GM12878 (cell line): Measurements from ENCODE around the gene VWA8. TPM values are rescaled to one million over a fixed set of nuclear protein-coding genes. Genes with fewer than 3 reads are reported as not detected.

Source experiments
- ATAC-seq: fragments of 200-7000 bp; cut with Tn5 transposase; 3 replicates; pipeline ENCODE4 v1.9.1; 2020; ENCODE audit warnings: mild to moderate bottlenecking, moderate library complexity
- BruUV-seq: library from RNA; stranded (reverse); fragments of 400-500 nt; replicated peaks from 2 replicates; lab custom pipeline; 2021; lab: Mats Ljungman, UMichigan
- CTCF ChIA-PET: fragments of 300-600 bp; sonication (Branson Sonifier 250); formaldehyde crosslinking; extraction: SDS; loops from one replicate; lab custom pipeline; 2021; ENCODE audit warnings: inconsistent platforms; lab: Yijun Ruan, JAX
- POLR2A ChIA-PET: fragments of 350-600 bp; formaldehyde crosslinking; extraction: SDS; loops from one replicate; lab custom pipeline; 2021; ENCODE audit warnings: inconsistent platforms; lab: Charles Lee
- RAD21 ChIA-PET: fragments of 300-600 bp; sonication (Branson Sonifier 250); formaldehyde crosslinking; loops from one replicate; lab custom pipeline; 2023; ENCODE audit warnings: antibody characterized with exemption; ENCODE audit not compliant: unreplicated experiment; lab: Charles Lee
- SMC1A ChIA-PET: fragments of 300-600 bp; sonication (Branson Sonifier 250); formaldehyde crosslinking; loops from one replicate; lab custom pipeline; 2023; ENCODE audit not compliant: unreplicated experiment, uncharacterized antibody; lab: Charles Lee
- DNase-seq: peaks from one replicate; pipeline ENCODE4 v3.0.0-alpha.2; 2011; ENCODE audit warnings: low read depth, low spot score
- FAIRE-seq: peaks from 3 replicates; lab custom pipeline; 2011; peaks lifted over from hg19 to GRCh38; lab: Jason Lieb, UNC
- H2AFZ ChIP-seq: 2 replicates; pipeline ENCODE4 v1.6.0; 2011; ENCODE audit warnings: low read depth, low read length, control low read depth; ENCODE audit not compliant: control insufficient read depth
- H3K27ac ChIP-seq: 2 replicates; pipeline ENCODE4 v1.5.1; 2011; ENCODE audit warnings: control low read depth; ENCODE audit not compliant: control insufficient read depth, insufficient read depth
- H3K27me3 ChIP-seq, 2 experiments: replicated peaks in 1 of 2; 2 replicates each; pipeline versions ENCODE4 v1.6.0 to v1.6.1; 2011; ENCODE audit warnings: low read length in 1 of 2; ENCODE audit not compliant: control insufficient read depth in 2 of 2, insufficient read depth in 2 of 2
- H3K36me3 ChIP-seq, 2 experiments: 2 replicates each; pipeline ENCODE4 v1.5.1; 2011; ENCODE audit warnings: low read length in 1 of 2; ENCODE audit not compliant: control insufficient read depth in 2 of 2, insufficient read depth in 2 of 2
- H3K4me1 ChIP-seq: 2 replicates; pipeline ENCODE4 v1.6.1; 2011; ENCODE audit warnings: mild to moderate bottlenecking, low read length, moderate library complexity, mixed read lengths; ENCODE audit not compliant: control insufficient read depth, insufficient read depth
- H3K4me2 ChIP-seq: 2 replicates; pipeline ENCODE4 v1.6.0; 2011; ENCODE audit warnings: control low read depth; ENCODE audit not compliant: control insufficient read depth, insufficient read depth
- H3K4me3 ChIP-seq: fragments of 200-600 bp; sonication (generic); 2 replicates; pipeline ENCODE4 v1.5.1; 2016
- H3K79me2 ChIP-seq: 2 replicates; pipeline ENCODE4 v1.6.0; 2011; ENCODE audit warnings: low read length; ENCODE audit not compliant: control insufficient read depth, insufficient read depth
- H3K9ac ChIP-seq: 2 replicates; pipeline ENCODE4 v1.8.0; 2011; ENCODE audit warnings: low read length, control low read depth, mixed read lengths; ENCODE audit not compliant: control insufficient read depth, insufficient read depth
- H3K9me3 ChIP-seq: replicated peaks from 3 replicates; pipeline ENCODE4 v1.5.1; 2011; ENCODE audit warnings: mild to moderate bottlenecking, low read length; ENCODE audit not compliant: control insufficient read depth, insufficient read depth
- H4K20me1 ChIP-seq: 2 replicates; pipeline ENCODE4 v1.6.0; 2011; ENCODE audit not compliant: control insufficient read depth, insufficient read depth
- ATF7 ChIP-seq: fragments of 450-650 bp; IDR thresholded peaks from 2 replicates; pipeline ENCODE4 v1.6.1; 2016; ENCODE audit warnings: low read depth, mild to moderate bottlenecking
- JUND ChIP-seq: IDR thresholded peaks from 2 replicates; pipeline ENCODE4 v1.6.1; 2012; ENCODE audit warnings: low read depth, mild to moderate bottlenecking, low read length, improper control_type of control experiment, moderate library complexity
- MYB ChIP-seq: fragments of 150-350 bp; IDR thresholded peaks from 2 replicates; pipeline ENCODE4 v1.6.1; 2014; ENCODE audit warnings: mild to moderate bottlenecking, low read depth, low read length, borderline replicate concordance
- MYC ChIP-seq: IDR thresholded peaks from 2 replicates; pipeline ENCODE4 v1.6.1; 2011; ENCODE audit warnings: mild to moderate bottlenecking, low read length, moderate library complexity, inconsistent platforms; ENCODE audit not compliant: insufficient read depth, insufficient replicate concordance, insufficient read length, severe bottlenecking
- NBN ChIP-seq: fragments of 450-650 bp; IDR thresholded peaks from 2 replicates; pipeline ENCODE4 v1.6.1; 2016
- PML ChIP-seq: IDR thresholded peaks from 2 replicates; pipeline ENCODE4 v1.6.1; 2012; ENCODE audit warnings: low read length, inconsistent platforms
- RAD51 ChIP-seq: fragments of 450-650 bp; IDR thresholded peaks from 2 replicates; pipeline ENCODE4 v1.6.1; 2016; ENCODE audit warnings: moderate library complexity, mild to moderate bottlenecking, inconsistent platforms
- SMC3 ChIP-seq: IDR thresholded peaks from 2 replicates; pipeline ENCODE4 v1.6.1; 2011; ENCODE audit warnings: low read length, improper control_type of control experiment, borderline replicate concordance
- SRF ChIP-seq, 2 experiments: IDR thresholded peaks; 2 replicates each; pipeline ENCODE4 v1.6.1; 2011; ENCODE audit warnings: low read depth in 2 of 2, low read length in 2 of 2, mild to moderate bottlenecking in 1 of 2, moderate library complexity in 1 of 2
- SUPT20H ChIP-seq: IDR thresholded peaks from 2 replicates; pipeline ENCODE4 v1.6.1; 2011; ENCODE audit warnings: low read depth, mild to moderate bottlenecking, low read length, moderate library complexity, borderline replicate concordance; ENCODE audit not compliant: control insufficient read depth
- WGBS: methylation state at CpG from one replicate; pipeline ENCODE4 v1.1.6; 2016; ENCODE audit warnings: low lambda C conversion rate; ENCODE audit not compliant: insufficient replicate concordance, insufficient coverage; ENCODE audit errors: missing lambda C conversion rate; 5-methylcytosine and 5-hydroxymethylcytosine counted together
- in situ Hi-C: fragments of 300-500 bp; cut with MboI; formaldehyde crosslinking; loops from 9 replicates; pipeline ENCODE4 v1.14.3; 2018; ENCODE audit warnings: mixed read lengths
- intact Hi-C: fragments of 100-400 bp; cut with micrococcal nuclease; formaldehyde crosslinking; loops from one replicate; pipeline ENCODE4 v1.14.2; 2022; ENCODE audit not compliant: unreplicated experiment
- polyA plus RNA-seq, 11 experiments: library from polyadenylated mRNA; depleted of rRNA in 4 of 11; unstranded in 6 of 11; stranded (reverse) in 5 of 11; fragments of >200 nt; fragmentation: Nextera tagmentation in 4 of 11; fragmentation: Illumina TruSeq in 1 of 11; extraction: Ambion mirVana in 4 of 11; extraction: Trizol in 1 of 11; gene quantifications; 1 replicate in 1 of 11; 2 replicates in 10 of 11; pipeline versions ENCODE4 v1.2.1 to v1.2.3, GENCODE V29; 2011 to 2016; ENCODE audit warnings: inconsistent platforms in 2 of 11, missing spikeins in 2 of 11, low read depth in 1 of 11
- total RNA-seq, 4 experiments: library from RNA; depleted of rRNA in 3 of 4; stranded (reverse); fragments of >200 nt in 3 of 4; fragmentation: Illumina TruSeq in 1 of 4; extraction: Trizol in 1 of 4; gene quantifications; 2 replicates each; pipeline versions ENCODE4 v1.2.1 to v1.2.3, GENCODE V29; 2013 to 2021
- TF ChIP-seq, protein P1 (sequence below): fragments of 450-650 bp; conservative IDR thresholded peaks from 2 replicates; pipeline ENCODE4 v1.6.1; 2017; ENCODE audit warnings: mild to moderate bottlenecking, moderate library complexity
- TF ChIP-seq, protein P2 (sequence below): fragments of 450-650 bp; IDR thresholded peaks from 2 replicates; pipeline ENCODE4 v1.6.1; 2016; ENCODE audit warnings: mild to moderate bottlenecking
- TF ChIP-seq, protein P3 (sequence below): IDR thresholded peaks from 2 replicates; pipeline ENCODE4 v1.6.1; 2011; ENCODE audit warnings: borderline replicate concordance, low read depth, mild to moderate bottlenecking, moderate library complexity, mixed read lengths, low read length; ENCODE audit not compliant: insufficient read depth; ENCODE audit errors: extremely low read length

The VWA8 gene
- total and polyA plus RNA-seq, 10 of the 15 experiments (the other 5 are each of a cell fraction or from before 2014, with no cell fraction given): 3.0 to 21.8 (median 13.5) TPM

DNA sequence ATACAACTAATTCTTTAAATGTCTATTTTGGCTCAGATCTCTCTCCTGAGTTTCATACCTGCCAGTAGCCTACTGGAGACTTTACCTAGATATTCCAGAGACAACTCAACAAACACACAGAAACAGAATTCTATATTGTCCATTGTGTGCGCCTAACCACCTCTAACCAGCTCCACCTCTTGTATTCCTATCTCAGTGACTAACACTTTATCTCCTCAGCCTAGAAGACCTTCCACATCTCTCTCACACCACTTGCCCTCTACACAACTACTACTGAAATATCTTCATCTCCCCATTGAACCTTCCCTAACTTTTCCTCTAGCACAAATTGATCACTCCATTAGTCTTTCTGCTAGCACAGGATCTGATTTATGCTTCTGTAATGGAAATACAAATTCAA is 6.7 kb downstream of the VWA8 start:
- Histone ChIP-seq H2AFZ (no peak overlapping the region), H3K27me3 (no peaks in the 10 kb centered on the region), H3K4me2 (no peak overlapping the region), H3K4me1 (peaks cover 4% of the 10 kb centered on the region; the same call in 1 of the 2 replicates), H3K9me3 (no peaks in the 10 kb centered on the region; the same call in 1 of the 3 replicates), H3K4me3 (no peak overlapping the region), H3K27ac (no peak overlapping the region), H3K36me3 (no peaks in the 10 kb centered on the region; a peak in 1 of 4 replicates), H3K9ac (no peak overlapping the region), H3K79me2 (peaks cover 50% of the 10 kb centered on the region), H4K20me1 (no peaks in the 10 kb centered on the region)
- DNase-seq (no peak), FAIRE-seq (no peak), ATAC-seq (no peak)
- POLR2A ChIA-PET: interaction anchor here (0.7 to 1.1 kb wide), 2 partner anchors 10 to 156 kb away, joined by 3 to 4 read pairs; no protein-coding TSS in a partner anchor
- SMC1A ChIA-PET: interaction anchor here (1.0 to 3.3 kb wide), 5 partner anchors 9 to 160 kb away, joined by 3 to 20 read pairs (median 4); no protein-coding TSS in a partner anchor
- no peak for TF ChIP-seq MYC
- TF ChIP-seq, protein P1, sequence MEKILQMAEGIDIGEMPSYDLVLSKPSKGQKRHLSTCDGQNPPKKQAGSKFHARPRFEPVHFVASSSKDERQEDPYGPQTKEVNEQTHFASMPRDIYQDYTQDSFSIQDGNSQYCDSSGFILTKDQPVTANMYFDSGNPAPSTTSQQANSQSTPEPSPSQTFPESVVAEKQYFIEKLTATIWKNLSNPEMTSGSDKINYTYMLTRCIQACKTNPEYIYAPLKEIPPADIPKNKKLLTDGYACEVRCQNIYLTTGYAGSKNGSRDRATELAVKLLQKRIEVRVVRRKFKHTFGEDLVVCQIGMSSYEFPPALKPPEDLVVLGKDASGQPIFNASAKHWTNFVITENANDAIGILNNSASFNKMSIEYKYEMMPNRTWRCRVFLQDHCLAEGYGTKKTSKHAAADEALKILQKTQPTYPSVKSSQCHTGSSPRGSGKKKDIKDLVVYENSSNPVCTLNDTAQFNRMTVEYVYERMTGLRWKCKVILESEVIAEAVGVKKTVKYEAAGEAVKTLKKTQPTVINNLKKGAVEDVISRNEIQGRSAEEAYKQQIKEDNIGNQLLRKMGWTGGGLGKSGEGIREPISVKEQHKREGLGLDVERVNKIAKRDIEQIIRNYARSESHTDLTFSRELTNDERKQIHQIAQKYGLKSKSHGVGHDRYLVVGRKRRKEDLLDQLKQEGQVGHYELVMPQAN: no peak
- no peak for TF ChIP-seq MYB
- TF ChIP-seq JUND: no peak
- TF ChIP-seq SMC3: no peak
- TF ChIP-seq ATF7: no peak
- TF ChIP-seq NBN: no peak
- TF ChIP-seq, protein P2, sequence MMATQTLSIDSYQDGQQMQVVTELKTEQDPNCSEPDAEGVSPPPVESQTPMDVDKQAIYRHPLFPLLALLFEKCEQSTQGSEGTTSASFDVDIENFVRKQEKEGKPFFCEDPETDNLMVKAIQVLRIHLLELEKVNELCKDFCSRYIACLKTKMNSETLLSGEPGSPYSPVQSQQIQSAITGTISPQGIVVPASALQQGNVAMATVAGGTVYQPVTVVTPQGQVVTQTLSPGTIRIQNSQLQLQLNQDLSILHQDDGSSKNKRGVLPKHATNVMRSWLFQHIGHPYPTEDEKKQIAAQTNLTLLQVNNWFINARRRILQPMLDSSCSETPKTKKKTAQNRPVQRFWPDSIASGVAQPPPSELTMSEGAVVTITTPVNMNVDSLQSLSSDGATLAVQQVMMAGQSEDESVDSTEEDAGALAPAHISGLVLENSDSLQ: no peak
- TF ChIP-seq PML: no peak
- TF ChIP-seq SUPT20H: no peak
- TF ChIP-seq, protein P3, sequence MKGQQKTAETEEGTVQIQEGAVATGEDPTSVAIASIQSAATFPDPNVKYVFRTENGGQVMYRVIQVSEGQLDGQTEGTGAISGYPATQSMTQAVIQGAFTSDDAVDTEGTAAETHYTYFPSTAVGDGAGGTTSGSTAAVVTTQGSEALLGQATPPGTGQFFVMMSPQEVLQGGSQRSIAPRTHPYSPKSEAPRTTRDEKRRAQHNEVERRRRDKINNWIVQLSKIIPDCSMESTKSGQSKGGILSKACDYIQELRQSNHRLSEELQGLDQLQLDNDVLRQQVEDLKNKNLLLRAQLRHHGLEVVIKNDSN: no peak
- no peak for TF ChIP-seq RAD51
- TF ChIP-seq SRF (IDR thresholded peaks at IDR 0.05; ENCODE audit: low read depth in 2 of 2, low read length in 2 of 2): no peak
- intact Hi-C loops: no loop called here
- RAD21 ChIA-PET: interaction anchor here (1.0 to 2.6 kb wide), 3 partner anchors 12 to 87 kb away, joined by 3 to 12 read pairs (median 4); no protein-coding TSS in a partner anchor
- CTCF ChIA-PET: interaction anchor here (0.7 to 3.6 kb wide), 4 partner anchors 10 to 286 kb away, joined by 3 to 11 read pairs (median 5); no protein-coding TSS in a partner anchor
- BruUV-seq: no TSS peak
- WGBS: 100% methylated on average over 1 of the region's 1 CpG
- in situ Hi-C loops: no loop called here
